ENCODE measurements around the gene MAP3K3. TPM values are rescaled to one million over a fixed set of nuclear protein-coding genes. Genes with fewer than 3 reads are reported as not detected.

Gene MAP3K3
- total and polyA plus RNA-seq, 10 donors, result 12.2 to 125 (median 87.9) TPM

DNA sequence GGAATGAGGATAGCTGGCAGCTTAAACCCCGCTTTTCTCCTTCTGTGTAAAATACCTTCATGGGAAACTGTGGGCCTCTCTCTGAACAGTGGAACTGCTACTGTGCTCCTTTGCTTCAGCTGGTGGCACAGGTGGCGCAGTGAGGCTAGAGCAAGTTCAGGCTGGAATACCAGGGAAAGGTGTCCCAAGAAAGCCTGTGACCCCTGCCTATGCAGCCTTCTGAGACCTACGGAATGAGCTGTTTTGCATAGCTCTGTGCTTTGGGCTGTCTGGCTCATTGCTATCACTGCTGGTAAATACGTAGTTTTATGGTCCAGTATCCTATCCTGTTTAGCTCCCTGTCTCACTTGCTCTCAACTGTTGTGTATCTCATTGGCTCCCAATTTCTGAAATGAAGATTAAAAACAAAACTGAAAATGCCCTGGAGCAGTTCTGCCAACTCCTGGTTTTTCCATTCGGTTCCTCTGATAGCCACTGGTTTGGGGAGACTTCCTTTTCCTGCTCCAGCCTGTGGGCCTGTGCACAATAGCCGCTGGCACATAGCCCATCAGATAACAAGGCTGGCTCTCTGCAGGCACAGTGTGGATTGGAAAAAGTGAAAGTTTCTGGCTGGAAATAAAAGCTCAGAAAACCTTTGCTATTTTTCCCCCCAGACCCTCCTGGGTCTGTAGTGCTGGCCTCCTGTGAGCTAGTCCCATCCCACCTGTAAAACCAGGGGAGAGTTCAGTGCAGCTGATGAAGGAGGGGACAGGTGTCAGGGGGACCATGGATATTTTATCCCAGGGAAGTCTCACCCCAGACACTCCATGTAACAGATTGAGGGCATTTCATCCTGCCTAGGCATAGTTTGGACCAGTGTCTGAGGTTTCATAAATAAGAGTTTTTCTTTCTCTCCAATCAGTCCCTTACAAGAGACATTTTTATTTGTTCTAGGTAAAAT lies 53.7 kb downstream of the MAP3K3 start:
- DNase-seq, result no peak
- H3K27ac ChIP-seq, result peak overlapping the region; percentile 62 to 90 (median 85)
- TF ChIP-seq POLR2AphosphoS5 (IDR thresholded peaks at IDR 0.05), result peak in 2 of 3 donors; percentile 59 to 89
- TF ChIP-seq POLR2A (IDR thresholded peaks at IDR 0.05), result no peak
- TF ChIP-seq CTCF (IDR thresholded peaks at IDR 0.05 in 8 of 11, conservative IDR thresholded peaks at IDR 0.05 in 3 of 11), result no peak
- 45 to 52% (median 48%) methylated on average over 6 of the region's 6 CpGs for WGBS, 5 donors
- peak overlapping the region in 3 of 8 donors; percentile 3 to 55 (median 26) for H3K4me3 ChIP-seq
- intact Hi-C loops (cut with DNase I; ENCODE audit: low total_unique reads), result no loop called here
- peaks cover 0 to 89% (median 13%) of the 10 kb centered on the region in 6 donors for H3K36me3 ChIP-seq
- H3K4me1 ChIP-seq, result peaks cover 23 to 70% (median 41%) of the 10 kb centered on the region in 6 donors
- H3K27me3 ChIP-seq (replicated peaks in 1 of 7), result no peaks in the 10 kb centered on the region
- H3K9me3 ChIP-seq, result no peaks in the 10 kb centered on the region

- TF ChIP-seq POLR2AphosphoS5 (IDR thresholded peaks at IDR 0.05), result no peak
- TF ChIP-seq CTCF (IDR thresholded peaks at IDR 0.05 in 8 of 11, conservative IDR thresholded peaks at IDR 0.05 in 3 of 11), result no peak
- no peak for TF ChIP-seq POLR2A (IDR thresholded peaks at IDR 0.05)
- Histone ChIP-seq H3K27me3 (replicated peaks in 1 of 7) (no peaks in the 10 kb centered on the region), H3K9me3 (no peaks in the 10 kb centered on the region), H3K27ac (peak overlapping the region; percentile 17 to 90 (median 85)), H3K36me3 (peaks cover under 1 to 88% (median 14%) of the 10 kb centered on the region in 6 donors), H3K4me3 (no peak overlapping the region), H3K4me1 (peaks cover 27 to 77% (median 49%) of the 10 kb centered on the region in 6 donors)
- 27 to 44% (median 35%) methylated on average over 3 of the region's 3 CpGs for WGBS, 5 donors
- no peak for DNase-seq
- intact Hi-C loops (cut with DNase I; ENCODE audit: low total_unique reads), result no loop called here
Measured at GRCh38 chr17:63676584-63676983, 54.4 kb downstream of the MAP3K3 start.

- 92 to 100% (median 96%) methylated on average over 5 of the region's 5 CpGs for WGBS, 5 donors
- H3K4me1 ChIP-seq, result peaks cover 24 to 89% (median 60%) of the 10 kb centered on the region in 6 donors
- intact Hi-C loops (cut with DNase I; ENCODE audit: low total_unique reads), result no loop called here
- DNase-seq, result no peak
- H3K9me3 ChIP-seq, result no peaks in the 10 kb centered on the region
- H3K4me3 ChIP-seq, result no peak overlapping the region
- H3K36me3 ChIP-seq, result peaks cover 3 to 88% (median 28%) of the 10 kb centered on the region in 6 donors
- no peak for TF ChIP-seq POLR2A (IDR thresholded peaks at IDR 0.05)
- TF ChIP-seq CTCF (IDR thresholded peaks at IDR 0.05 in 8 of 11, conservative IDR thresholded peaks at IDR 0.05 in 3 of 11), result no peak
- TF ChIP-seq POLR2AphosphoS5 (IDR thresholded peaks at IDR 0.05), result no peak
- no peaks in the 10 kb centered on the region for H3K27me3 ChIP-seq (replicated peaks in 1 of 7)
- H3K27ac ChIP-seq, result no peak overlapping the region
Measured at GRCh38 chr17:63679214-63679613, 57.0 kb downstream of the MAP3K3 start.

DNA sequence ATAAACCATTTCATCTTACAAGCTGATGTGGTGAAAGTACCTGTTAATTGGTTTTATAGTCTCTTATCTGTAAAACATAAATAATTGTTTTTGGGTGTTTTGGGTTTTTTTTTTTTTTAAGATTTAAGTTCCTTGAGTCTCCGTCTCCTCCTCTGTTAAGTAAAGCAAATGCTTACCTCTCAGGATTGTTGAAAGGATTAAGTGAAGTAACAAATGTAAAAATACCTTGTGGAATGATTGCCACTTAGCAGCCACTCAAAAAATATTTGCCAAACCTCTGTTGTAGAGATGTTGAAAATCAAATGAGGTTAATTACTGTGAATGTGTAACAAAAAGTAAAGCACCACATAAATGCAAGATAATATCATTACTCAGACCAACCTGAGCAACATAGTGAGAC lies 58.5 kb downstream of the MAP3K3 start:
- intact Hi-C loops (cut with DNase I; ENCODE audit: low total_unique reads), result no loop called here
- TF ChIP-seq POLR2A (IDR thresholded peaks at IDR 0.05), result no peak
- TF ChIP-seq CTCF (IDR thresholded peaks at IDR 0.05 in 8 of 11, conservative IDR thresholded peaks at IDR 0.05 in 3 of 11), result no peak
- TF ChIP-seq POLR2AphosphoS5 (IDR thresholded peaks at IDR 0.05), result no peak
- no peak for DNase-seq
- peaks cover 14 to 74% (median 45%) of the 10 kb centered on the region in 6 donors for H3K4me1 ChIP-seq
- no peaks in the 10 kb centered on the region for H3K27me3 ChIP-seq (replicated peaks in 1 of 7)
- H3K4me3 ChIP-seq, result no peak overlapping the region
- H3K36me3 ChIP-seq, result peaks cover 3 to 95% (median 32%) of the 10 kb centered on the region in 6 donors
- 94 to 100% (median 97%) methylated on average over 1 of the region's 1 CpG for WGBS, 5 donors
- peak overlapping the region in 6 of 8 donors; percentile 31 to 75 (median 70) for H3K27ac ChIP-seq
- no peaks in the 10 kb centered on the region for H3K9me3 ChIP-seq
